Measurements from ENCODE around the gene KANSL1.
A peak's percentile ranks its signal among the peaks of the same experiment; 100 is the strongest.
"Not testable (repeated sequence)": the region's sequence is repeated elsewhere in the genome, so short reads cannot be mapped to it uniquely, and the experiment has no call there.

KANSL1 gene

GRCh38 chr17:46020998-46021397 is 172.2 kb downstream of the KANSL1 start:
- ChIA-PET CTCF (interaction anchor here (1.3 kb wide), 1 partner anchor 22 kb away, joined by 5 read pairs; no protein-coding TSS in a partner anchor), POLR2A (no interaction called here)
- Histone ChIP-seq H3K4me1 (ENCODE audit: control extremely low read depth in 1 of 4, control insufficient read depth in 4 of 4, insufficient read depth in 4 of 4, low read length in 3 of 4) (peaks cover 0 to 3% (median under 1%) of the 10 kb centered on the region in 4 experiments), H3K27me3 (replicated peaks in 2 of 5; ENCODE audit: control insufficient read depth in 4 of 5, insufficient read depth in 5 of 5, low read length in 4 of 5) (no peaks in the 10 kb centered on the region), H3K36me3 (ENCODE audit: control insufficient read depth in 4 of 4, insufficient read depth in 4 of 4, low read length in 3 of 4) (peaks cover 0 to 10% (median 5%) of the 10 kb centered on the region in 4 experiments), H3K27ac (ENCODE audit: insufficient read depth in 1 of 2, low read depth in 1 of 2, low read length in 2 of 2, poor library complexity in 1 of 2, severe bottlenecking in 2 of 2) (no peak overlapping the region), H3K9me3 (ENCODE audit: control extremely low read depth in 1 of 5, control insufficient read depth in 4 of 5, insufficient read depth in 2 of 5, low read depth in 1 of 5, low read length in 4 of 5) (no peaks in the 10 kb centered on the region), H3K4me3 (ENCODE audit: control insufficient read depth in 1 of 7, extremely low read depth in 1 of 7, insufficient read depth in 4 of 7, low read depth in 2 of 7, low read length in 6 of 7) (no peak overlapping the region)
- DNase-seq: no peak
- 97% methylated on average over 12 of the region's 12 CpGs for WGBS (ENCODE audit: insufficient coverage)

DNA sequence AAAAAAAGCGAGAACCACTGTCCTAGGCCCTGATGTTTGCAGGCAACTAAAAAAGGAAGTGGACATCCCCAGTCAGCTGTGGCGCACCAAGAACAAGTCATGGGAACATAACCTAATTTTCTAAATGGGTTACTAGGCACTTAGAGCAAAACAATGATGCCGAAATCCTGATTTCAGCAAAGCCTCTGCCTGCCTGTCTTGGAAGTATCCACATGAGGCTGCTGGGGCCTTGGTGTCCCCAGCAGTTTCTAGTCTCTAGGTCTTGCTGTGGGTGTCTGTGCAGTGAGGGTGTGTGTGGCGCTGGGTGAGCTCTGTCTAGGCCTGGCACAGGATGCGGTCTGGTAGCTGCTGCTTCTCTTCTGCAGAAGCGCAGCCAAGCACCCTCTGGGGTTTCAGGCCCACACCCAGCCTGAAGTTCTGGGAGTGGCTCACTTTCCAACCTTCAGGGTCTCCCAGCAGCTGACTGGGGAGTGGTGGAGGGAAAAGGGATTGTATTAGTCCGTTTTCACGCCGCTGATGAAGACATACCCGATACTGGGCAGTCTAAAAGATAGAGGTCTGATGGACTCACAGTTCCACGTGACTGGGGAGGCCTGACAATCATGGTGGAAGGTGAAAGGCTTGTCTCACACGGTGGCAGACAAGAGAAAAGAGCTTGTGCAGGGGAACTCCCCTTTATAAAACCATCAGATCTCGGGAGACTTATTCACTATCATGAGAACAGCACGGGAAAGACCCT is 173.0 kb downstream of the KANSL1 start:
- no peak overlapping the region for H3K4me3 ChIP-seq (ENCODE audit: control insufficient read depth in 1 of 7, extremely low read depth in 1 of 7, insufficient read depth in 4 of 7, low read depth in 2 of 7, low read length in 6 of 7)
- peaks cover 0 to 3% (median 0%) of the 10 kb centered on the region in 4 experiments for H3K4me1 ChIP-seq (ENCODE audit: control extremely low read depth in 1 of 4, control insufficient read depth in 4 of 4, insufficient read depth in 4 of 4, low read length in 3 of 4)
- ChIA-PET POLR2A (no interaction called here), CTCF (interaction anchor here (1.3 kb wide), 2 partner anchors 20 to 23 kb away, joined by 3 to 5 read pairs; no protein-coding TSS in a partner anchor)
- no peaks in the 10 kb centered on the region for H3K9me3 ChIP-seq (ENCODE audit: control extremely low read depth in 1 of 5, control insufficient read depth in 4 of 5, insufficient read depth in 2 of 5, low read depth in 1 of 5, low read length in 4 of 5)
- H3K36me3 ChIP-seq (ENCODE audit: control insufficient read depth in 4 of 4, insufficient read depth in 4 of 4, low read length in 3 of 4): peaks cover 0 to 4% (median 3%) of the 10 kb centered on the region in 4 experiments
- H3K27ac ChIP-seq (ENCODE audit: insufficient read depth in 1 of 2, low read depth in 1 of 2, low read length in 2 of 2, poor library complexity in 1 of 2, severe bottlenecking in 2 of 2): no peak overlapping the region
- DNase-seq: peak in 1 of 3 donors; percentile 10
- H3K27me3 ChIP-seq (replicated peaks in 2 of 5; ENCODE audit: control insufficient read depth in 4 of 5, insufficient read depth in 5 of 5, low read length in 4 of 5): no peaks in the 10 kb centered on the region
- WGBS (ENCODE audit: insufficient coverage): 95% methylated on average over 10 of the region's 14 CpGs

DNA sequence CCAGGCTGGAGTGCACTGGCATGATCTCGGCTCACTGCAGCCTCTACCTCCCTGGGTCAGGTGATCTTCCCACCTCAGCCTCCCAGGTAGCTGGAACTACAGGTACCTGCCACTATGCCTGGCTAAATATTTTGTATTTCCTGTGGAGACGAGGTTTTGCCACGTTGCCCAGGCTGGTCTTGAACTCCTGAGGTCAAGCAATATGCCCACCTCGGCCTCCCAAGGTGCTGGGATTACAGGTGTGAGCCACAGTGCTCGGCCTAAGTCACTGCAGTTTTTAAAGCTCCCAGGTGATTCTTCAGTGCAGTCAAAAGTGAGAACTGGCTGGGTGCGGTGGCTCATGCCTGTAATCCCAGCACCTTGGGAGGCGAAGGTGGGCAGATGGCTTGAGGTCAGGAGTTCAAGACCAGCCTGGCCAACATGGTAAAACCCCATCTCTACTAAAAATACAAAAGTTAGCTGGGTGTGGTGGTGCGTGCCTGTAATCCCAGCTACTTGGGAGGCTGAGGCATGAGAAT is 173.8 kb downstream of the KANSL1 start:
- H3K36me3 ChIP-seq (ENCODE audit: control insufficient read depth in 4 of 4, insufficient read depth in 4 of 4, low read length in 3 of 4); H3K9me3 ChIP-seq (ENCODE audit: control extremely low read depth in 1 of 5, control insufficient read depth in 4 of 5, insufficient read depth in 2 of 5, low read depth in 1 of 5, low read length in 4 of 5); H3K4me3 ChIP-seq (ENCODE audit: control insufficient read depth in 1 of 7, extremely low read depth in 1 of 7, insufficient read depth in 4 of 7, low read depth in 2 of 7, low read length in 6 of 7); POLR2A ChIA-PET; H3K27me3 ChIP-seq (replicated peaks in 2 of 5; ENCODE audit: control insufficient read depth in 4 of 5, insufficient read depth in 5 of 5, low read length in 4 of 5); H3K4me1 ChIP-seq (ENCODE audit: control extremely low read depth in 1 of 4, control insufficient read depth in 4 of 4, insufficient read depth in 4 of 4, low read length in 3 of 4); H3K27ac ChIP-seq (ENCODE audit: insufficient read depth in 1 of 2, low read depth in 1 of 2, low read length in 2 of 2, poor library complexity in 1 of 2, severe bottlenecking in 2 of 2); DNase-seq: not testable (repeated sequence)
- WGBS (ENCODE audit: insufficient coverage): 96% methylated on average over 5 of the region's 8 CpGs
- CTCF ChIA-PET: interaction anchor here (0.6 to 1.4 kb wide), 3 partner anchors 16 to 214 kb away, joined by 3 to 4 read pairs (median 3); no protein-coding TSS in a partner anchor

DNA sequence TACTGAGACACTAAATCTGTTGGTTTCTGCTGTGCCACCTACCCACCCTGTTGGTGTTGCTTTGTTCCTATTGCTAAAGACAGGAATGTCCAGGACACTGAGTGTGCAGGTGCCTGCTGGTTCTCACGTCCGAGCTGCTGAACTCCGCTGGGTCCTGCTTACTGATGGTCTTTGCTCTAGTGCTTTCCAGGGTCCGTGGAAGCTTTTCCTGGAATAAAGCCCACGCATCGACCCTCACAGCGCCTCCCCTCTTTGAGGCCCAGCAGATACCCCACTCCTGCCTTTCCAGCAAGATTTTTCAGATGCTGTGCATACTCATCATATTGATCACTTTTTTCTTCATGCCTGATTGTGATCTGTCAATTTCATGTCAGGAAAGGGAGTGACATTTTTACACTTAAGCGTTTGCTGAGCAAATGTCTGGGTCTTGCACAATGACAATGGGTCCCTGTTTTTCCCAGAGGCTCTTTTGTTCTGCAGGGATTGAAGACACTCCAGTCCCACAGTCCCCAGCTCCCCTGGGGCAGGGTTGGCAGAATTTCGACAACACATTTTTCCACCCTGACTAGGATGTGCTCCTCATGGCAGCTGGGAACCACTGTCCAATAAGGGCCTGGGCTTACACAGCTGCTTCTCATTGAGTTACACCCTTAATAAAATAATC is 179.6 kb downstream of the KANSL1 start:
- 94% methylated on average over 8 of the region's 9 CpGs for WGBS (ENCODE audit: insufficient coverage)
- Histone ChIP-seq H3K27ac (ENCODE audit: insufficient read depth in 1 of 2, low read depth in 1 of 2, low read length in 2 of 2, poor library complexity in 1 of 2, severe bottlenecking in 2 of 2) (no peak overlapping the region), H3K9me3 (ENCODE audit: control extremely low read depth in 1 of 5, control insufficient read depth in 4 of 5, insufficient read depth in 2 of 5, low read depth in 1 of 5, low read length in 4 of 5) (no peaks in the 10 kb centered on the region), H3K4me1 (ENCODE audit: control extremely low read depth in 1 of 4, control insufficient read depth in 4 of 4, insufficient read depth in 4 of 4, low read length in 3 of 4) (no peaks in the 10 kb centered on the region), H3K36me3 (ENCODE audit: control insufficient read depth in 4 of 4, insufficient read depth in 4 of 4, low read length in 3 of 4) (no peaks in the 10 kb centered on the region), H3K4me3 (ENCODE audit: control insufficient read depth in 1 of 7, extremely low read depth in 1 of 7, insufficient read depth in 4 of 7, low read depth in 2 of 7, low read length in 6 of 7) (no peak overlapping the region), H3K27me3 (replicated peaks in 2 of 5; ENCODE audit: control insufficient read depth in 4 of 5, insufficient read depth in 5 of 5, low read length in 4 of 5) (no peaks in the 10 kb centered on the region)
- DNase-seq: no peak
- POLR2A ChIA-PET: no interaction called here
- CTCF ChIA-PET: interaction anchor here (3.5 kb wide), 1 partner anchor 12 kb away, joined by 20 read pairs; the partner anchor contains the start of gene STH

- CTCF ChIA-PET: interaction anchor here (3.5 kb wide), 1 partner anchor 12 kb away, joined by 20 read pairs; the partner anchor contains the start of gene STH
- no peak overlapping the region for H3K4me3 ChIP-seq (ENCODE audit: control insufficient read depth in 1 of 7, extremely low read depth in 1 of 7, insufficient read depth in 4 of 7, low read depth in 2 of 7, low read length in 6 of 7)
- H3K4me1 ChIP-seq (ENCODE audit: control extremely low read depth in 1 of 4, control insufficient read depth in 4 of 4, insufficient read depth in 4 of 4, low read length in 3 of 4): no peaks in the 10 kb centered on the region
- POLR2A ChIA-PET: no interaction called here
- H3K27me3 ChIP-seq (replicated peaks in 2 of 5; ENCODE audit: control insufficient read depth in 4 of 5, insufficient read depth in 5 of 5, low read length in 4 of 5): no peaks in the 10 kb centered on the region
- DNase-seq: no peak
- H3K36me3 ChIP-seq (ENCODE audit: control insufficient read depth in 4 of 4, insufficient read depth in 4 of 4, low read length in 3 of 4): no peaks in the 10 kb centered on the region
- no peaks in the 10 kb centered on the region for H3K9me3 ChIP-seq (ENCODE audit: control extremely low read depth in 1 of 5, control insufficient read depth in 4 of 5, insufficient read depth in 2 of 5, low read depth in 1 of 5, low read length in 4 of 5)
- H3K27ac ChIP-seq (ENCODE audit: insufficient read depth in 1 of 2, low read depth in 1 of 2, low read length in 2 of 2, poor library complexity in 1 of 2, severe bottlenecking in 2 of 2): no peak overlapping the region
- 79% methylated on average over 7 of the region's 7 CpGs for WGBS (ENCODE audit: insufficient coverage)
Measured at GRCh38 chr17:46013127-46013501, 180.1 kb downstream of the KANSL1 start.

GRCh38 chr17:46012506-46013079 is 180.6 kb downstream of the KANSL1 start:
- Histone ChIP-seq H3K4me3 (ENCODE audit: control insufficient read depth in 1 of 7, extremely low read depth in 1 of 7, insufficient read depth in 4 of 7, low read depth in 2 of 7, low read length in 6 of 7) (no peak overlapping the region), H3K9me3 (ENCODE audit: control extremely low read depth in 1 of 5, control insufficient read depth in 4 of 5, insufficient read depth in 2 of 5, low read depth in 1 of 5, low read length in 4 of 5) (no peaks in the 10 kb centered on the region), H3K4me1 (ENCODE audit: control extremely low read depth in 1 of 4, control insufficient read depth in 4 of 4, insufficient read depth in 4 of 4, low read length in 3 of 4) (no peaks in the 10 kb centered on the region), H3K27ac (ENCODE audit: insufficient read depth in 1 of 2, low read depth in 1 of 2, low read length in 2 of 2, poor library complexity in 1 of 2, severe bottlenecking in 2 of 2) (no peak overlapping the region), H3K27me3 (replicated peaks in 2 of 5; ENCODE audit: control insufficient read depth in 4 of 5, insufficient read depth in 5 of 5, low read length in 4 of 5) (no peaks in the 10 kb centered on the region), H3K36me3 (ENCODE audit: control insufficient read depth in 4 of 4, insufficient read depth in 4 of 4, low read length in 3 of 4) (no peaks in the 10 kb centered on the region)
- DNase-seq: no peak
- ChIA-PET CTCF (interaction anchor here (3.5 kb wide), 1 partner anchor 11 kb away, joined by 20 read pairs; the partner anchor contains the start of gene STH), POLR2A (no interaction called here)
- WGBS (ENCODE audit: insufficient coverage): 91% methylated on average over 6 of the region's 11 CpGs
